Neuronal stem cell (in vitro differentiated cells): ENCODE results near the gene ZNF681.
A peak's percentile ranks its signal among the peaks of the same experiment; 100 is the strongest.
"Not testable (repeated sequence)": the region's sequence is repeated elsewhere in the genome, so short reads cannot be mapped to it uniquely, and the experiment has no call there.

Experiments used
- DNase-seq: peaks from one replicate; pipeline ENCODE4 v3.0.0-alpha.2; 2013; ENCODE audit warnings: low spot score
- H2AFZ ChIP-seq: one replicate; pipeline ENCODE4 v1.6.1; 2013; ENCODE audit warnings: mild to moderate bottlenecking, low read length, inconsistent platforms
- H2AK5ac ChIP-seq: 2 replicates; pipeline ENCODE4 v1.6.1; 2013; ENCODE audit warnings: low read depth, mild to moderate bottlenecking, inconsistent platforms, low read length, moderate library complexity, mixed read lengths
- H2BK120ac ChIP-seq: 2 replicates; pipeline ENCODE4 v1.6.1; 2013; ENCODE audit warnings: low read depth, mild to moderate bottlenecking, inconsistent platforms, low read length, moderate library complexity, mixed read lengths
- H2BK12ac ChIP-seq: one replicate; pipeline ENCODE4 v1.6.1; 2013; ENCODE audit warnings: low read length, inconsistent platforms
- H2BK15ac ChIP-seq: 2 replicates; pipeline ENCODE4 v1.6.1; 2013; ENCODE audit warnings: mild to moderate bottlenecking, low read length, inconsistent platforms, mixed read lengths
- H2BK5ac ChIP-seq: one replicate; pipeline ENCODE4 v1.6.1; 2013; ENCODE audit warnings: inconsistent platforms, mild to moderate bottlenecking, low read length, moderate library complexity
- H3K14ac ChIP-seq: one replicate; pipeline ENCODE4 v1.6.1; 2013; ENCODE audit warnings: low read length, inconsistent platforms
- H3K18ac ChIP-seq: 2 replicates; pipeline ENCODE4 v1.6.1; 2013; ENCODE audit warnings: low read length, inconsistent platforms
- H3K23ac ChIP-seq: 2 replicates; pipeline ENCODE4 v1.6.1; 2013; ENCODE audit warnings: low read depth, mild to moderate bottlenecking, mixed read lengths, low read length, inconsistent platforms; ENCODE audit not compliant: poor library complexity
- H3K27ac ChIP-seq: replicated peaks from 3 replicates; pipeline ENCODE4 v1.5.1; 2013; ENCODE audit warnings: low read length, inconsistent platforms
- H3K27me3 ChIP-seq, 3 experiments: 2 replicates each; pipeline ENCODE4 v1.6.1; 2013; ENCODE audit warnings: low read length in 3 of 3, mild to moderate bottlenecking in 2 of 3, inconsistent platforms in 1 of 3, low read depth in 1 of 3, mixed read lengths in 1 of 3, moderate library complexity in 1 of 3; ENCODE audit not compliant: control insufficient read depth in 3 of 3, insufficient read depth in 3 of 3
- H3K36me3 ChIP-seq, 2 donors: replicated peaks in 1 of 2; 2 replicates each; pipeline ENCODE4 v1.6.1; 2013; ENCODE audit warnings: low read length in 2 of 2; ENCODE audit not compliant: control insufficient read depth in 2 of 2, insufficient read depth in 2 of 2
- H3K4ac ChIP-seq: 2 replicates; pipeline ENCODE4 v1.6.1; 2013; ENCODE audit warnings: inconsistent platforms, mild to moderate bottlenecking, low read length, moderate library complexity
- H3K4me1 ChIP-seq, 2 donors: 1 replicate in 1 of 2; 2 replicates in 1 of 2; pipeline ENCODE4 v1.6.1; 2013; ENCODE audit warnings: low read length in 2 of 2, low read depth in 1 of 2; ENCODE audit not compliant: control insufficient read depth in 2 of 2, insufficient read depth in 1 of 2
- H3K4me2 ChIP-seq: one replicate; pipeline ENCODE4 v1.6.1; 2013; ENCODE audit warnings: mild to moderate bottlenecking, low read length, inconsistent platforms; ENCODE audit not compliant: insufficient read depth, poor library complexity, severe bottlenecking
- H3K4me3 ChIP-seq, 2 donors: 2 replicates each; pipeline ENCODE4 v1.5.1; 2013; ENCODE audit warnings: low read length in 2 of 2, mild to moderate bottlenecking in 2 of 2, inconsistent platforms in 1 of 2, moderate library complexity in 1 of 2
- H3K79me1 ChIP-seq: one replicate; pipeline ENCODE4 v1.6.1; 2013; ENCODE audit warnings: low read depth, mild to moderate bottlenecking, inconsistent platforms, low read length, moderate library complexity
- H3K9ac ChIP-seq: one replicate; pipeline ENCODE4 v1.6.1; 2013; ENCODE audit warnings: mild to moderate bottlenecking, low read depth, low read length, inconsistent platforms; ENCODE audit not compliant: poor library complexity
- H3K9me3 ChIP-seq, 2 donors: replicated peaks in 1 of 2; 2 replicates each; pipeline versions ENCODE3 to v1.6.1; 2013; ENCODE audit warnings: low read length in 2 of 2, mild to moderate bottlenecking in 2 of 2, inconsistent platforms in 1 of 2, low read depth in 1 of 2, mixed read lengths in 1 of 2, moderate library complexity in 1 of 2; ENCODE audit not compliant: control insufficient read depth in 2 of 2, insufficient read depth in 1 of 2
- H4K8ac ChIP-seq: one replicate; pipeline ENCODE4 v1.6.1; 2013; ENCODE audit warnings: low read depth, mild to moderate bottlenecking, inconsistent platforms, low read length, moderate library complexity
- H4K91ac ChIP-seq: one replicate; pipeline ENCODE4 v1.6.1; 2013; ENCODE audit warnings: low read length, low read depth, mild to moderate bottlenecking, inconsistent platforms; ENCODE audit not compliant: poor library complexity
- WGBS, 2 donors: extraction: QIAGEN DNeasy Blood & Tissue Kit; methylation state at CpG; one replicate each; pipeline ENCODE4 v1.1.7; 2013; ENCODE audit warnings: missing lambda C conversion rate in 2 of 2, mixed read lengths in 1 of 2; ENCODE audit not compliant: insufficient read length in 2 of 2, insufficient replicate concordance in 1 of 2; ENCODE audit errors: extremely low coverage in 2 of 2; 5-methylcytosine and 5-hydroxymethylcytosine counted together

ZNF681 gene

DNA sequence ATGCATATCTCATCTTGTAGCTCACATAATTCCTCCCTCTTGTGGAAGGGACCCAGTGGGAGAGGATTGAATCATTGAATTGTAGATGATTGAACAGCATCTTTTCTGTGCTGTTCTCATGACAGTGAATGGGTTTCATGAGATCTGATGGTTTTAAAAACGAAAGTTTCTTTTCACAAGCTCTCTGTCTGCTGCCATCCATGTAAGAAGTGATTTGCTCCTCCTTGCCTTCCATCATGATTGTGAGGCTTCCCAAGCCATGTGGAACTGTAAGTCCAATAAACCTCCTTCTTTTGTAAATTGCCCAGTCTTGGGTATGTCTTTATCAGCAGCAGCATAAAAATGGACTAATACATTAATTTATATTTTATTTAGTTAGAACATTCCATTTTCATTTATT, 52.0 kb downstream of the ZNF681 start:
- no peak overlapping the region for H2BK120ac ChIP-seq
- no peaks in the 10 kb centered on the region for H3K4me1 ChIP-seq
- H3K4me2 ChIP-seq = no peak overlapping the region
- DNase-seq = no peak
- H3K4me3 ChIP-seq = no peak overlapping the region
- H3K4ac ChIP-seq = no peak overlapping the region
- no peak overlapping the region for H3K14ac ChIP-seq
- no peaks in the 10 kb centered on the region for H3K27me3 ChIP-seq
- H3K36me3 ChIP-seq = no peaks in the 10 kb centered on the region
- no peak overlapping the region for H2AK5ac ChIP-seq
- no peak overlapping the region for H3K27ac ChIP-seq
- H3K18ac ChIP-seq = no peak overlapping the region
- H3K9ac ChIP-seq = no peak overlapping the region
- no peak overlapping the region for H4K91ac ChIP-seq
- no peak overlapping the region for H2BK15ac ChIP-seq
- no peak overlapping the region for H4K8ac ChIP-seq
- H3K79me1 ChIP-seq = no peaks in the 10 kb centered on the region
- no peak overlapping the region for H2AFZ ChIP-seq
- WGBS, 2 donors = no CpG with 5 or more reads among the region's 1 CpG
- no peak overlapping the region for H2BK5ac ChIP-seq
- H2BK12ac ChIP-seq = no peak overlapping the region
- no peaks in the 10 kb centered on the region for H3K9me3 ChIP-seq
- no peak overlapping the region for H3K23ac ChIP-seq

DNA sequence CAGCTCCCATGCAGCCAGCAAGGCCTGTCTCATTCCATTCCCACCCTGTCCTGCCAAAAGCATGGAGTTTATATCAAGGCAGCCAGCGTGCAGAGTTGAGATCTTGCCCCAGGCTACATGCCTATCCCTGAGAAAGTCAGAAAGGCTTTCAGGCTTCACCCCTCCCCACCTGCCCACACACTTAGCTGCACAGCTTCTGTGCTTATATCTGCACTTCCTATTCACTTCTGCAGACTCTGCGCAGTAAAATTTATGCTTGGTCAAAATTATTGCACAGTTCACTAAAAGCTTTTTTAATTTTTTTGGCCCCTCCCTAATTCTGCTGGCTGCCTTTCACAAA, 59.2 kb downstream of the ZNF681 start:
- Histone ChIP-seq H2AK5ac (no peak overlapping the region), H3K18ac (no peak overlapping the region), H3K14ac (no peak overlapping the region), H3K27me3 (no peaks in the 10 kb centered on the region), H3K4me1 (no peaks in the 10 kb centered on the region), H3K9me3 (peaks cover 0 to 3% of the 10 kb centered on the region in 2 donors), H2AFZ (peak overlapping the region; percentile 84), H3K9ac (no peak overlapping the region), H4K8ac (no peak overlapping the region), H3K27ac (no peak overlapping the region), H3K79me1 (no peaks in the 10 kb centered on the region), H2BK12ac (no peak overlapping the region), H2BK5ac (no peak overlapping the region), H3K23ac (no peak overlapping the region), H2BK15ac (no peak overlapping the region), H3K4me3 (no peak overlapping the region), H4K91ac (no peak overlapping the region), H3K4ac (no peak overlapping the region), H3K36me3 (no peaks in the 10 kb centered on the region), H2BK120ac (no peak overlapping the region), H3K4me2 (no peak overlapping the region)
- WGBS, 2 donors = no CpG with 5 or more reads among the region's 2 CpGs
- DNase-seq = no peak

DNA sequence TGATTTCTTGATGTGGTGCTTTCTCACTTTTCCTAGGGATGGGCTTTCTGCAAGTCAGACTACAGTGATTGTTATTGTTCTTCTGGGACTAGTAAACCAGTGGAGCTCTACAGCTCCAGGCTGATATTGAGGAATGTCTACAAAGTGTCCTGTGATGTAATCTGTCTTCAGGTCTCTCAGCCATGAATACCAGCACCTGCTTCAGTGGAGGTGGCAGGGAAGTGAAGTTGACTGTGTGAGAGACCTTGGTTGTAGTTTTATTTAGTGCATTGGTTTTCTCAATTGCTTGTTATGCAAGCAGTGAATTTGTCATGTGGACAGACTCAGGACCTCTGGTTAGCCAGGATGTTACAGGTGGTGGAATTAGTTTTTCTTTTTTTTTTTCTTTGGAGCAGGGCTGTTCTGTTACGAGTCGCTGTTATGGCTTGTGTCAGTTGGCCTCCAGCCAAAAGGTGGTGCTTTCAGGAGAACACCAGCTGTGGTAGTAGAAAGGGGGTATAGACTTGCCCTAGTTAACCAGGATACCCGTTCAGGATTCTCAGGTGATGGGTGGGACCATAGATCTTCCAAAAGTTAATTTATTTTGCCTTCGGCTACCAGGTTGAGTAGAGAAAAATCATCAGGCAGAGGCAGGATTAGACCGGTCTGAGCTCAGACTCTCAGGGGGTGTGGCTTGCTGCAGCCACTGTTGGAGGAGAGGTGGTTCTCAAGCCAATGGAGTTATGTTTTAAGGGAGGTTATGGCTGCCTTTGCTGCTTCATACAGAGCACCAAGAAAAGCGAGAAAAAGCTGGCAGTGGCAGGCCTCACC, 59.8 kb downstream of the ZNF681 start:
- Histone ChIP-seq H2BK120ac (no peak overlapping the region), H4K91ac (no peak overlapping the region)
- WGBS, 2 donors = no CpG with 5 or more reads among the region's 6 CpGs

DNA sequence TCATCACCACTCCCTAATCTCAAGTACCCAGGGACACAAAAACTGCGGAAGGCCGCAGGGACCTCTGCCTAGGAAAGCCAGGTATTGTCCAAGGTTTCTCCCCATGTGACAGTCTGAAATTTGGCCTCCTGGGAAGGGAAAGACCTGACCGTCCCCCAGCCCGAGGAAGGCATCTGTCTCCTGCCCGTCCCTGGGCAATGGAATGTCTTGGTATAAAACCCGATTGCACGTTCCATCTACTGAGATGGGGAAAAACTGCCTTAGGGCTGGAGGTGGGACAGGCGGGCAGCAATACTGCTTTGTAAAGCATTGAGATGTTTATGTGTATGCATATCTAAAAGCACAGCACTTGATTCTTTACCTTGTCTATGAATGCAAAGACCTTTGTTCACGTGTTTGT, 65.8 kb downstream of the ZNF681 start:
- H2BK120ac ChIP-seq, H2AK5ac ChIP-seq, H4K8ac ChIP-seq, H3K27ac ChIP-seq, H3K4me2 ChIP-seq, DNase-seq, H2BK15ac ChIP-seq, H2BK12ac ChIP-seq, H3K79me1 ChIP-seq, H3K14ac ChIP-seq, H3K9ac ChIP-seq, H3K4me1 ChIP-seq, H3K27me3 ChIP-seq, H4K91ac ChIP-seq, H2AFZ ChIP-seq, H3K4me3 ChIP-seq, H3K36me3 ChIP-seq, H3K18ac ChIP-seq, H3K23ac ChIP-seq, H2BK5ac ChIP-seq, H3K4ac ChIP-seq, H3K9me3 ChIP-seq: not testable (repeated sequence)
- no CpG with 5 or more reads among the region's 9 CpGs for WGBS, 2 donors

More for the DNA sequence above, 59.8 kb downstream of the ZNF681 start:
- H2BK5ac ChIP-seq = no peak overlapping the region
- no peak overlapping the region for H4K8ac ChIP-seq
- H2AFZ ChIP-seq = peak overlapping the region; percentile 84
- H2BK12ac ChIP-seq = no peak overlapping the region
- no peak overlapping the region for H3K4me2 ChIP-seq
- no peak overlapping the region for H3K18ac ChIP-seq
- no peaks in the 10 kb centered on the region for H3K27me3 ChIP-seq
- H3K36me3 ChIP-seq = no peaks in the 10 kb centered on the region
- H3K4me1 ChIP-seq = no peaks in the 10 kb centered on the region
- DNase-seq = no peak
- H2AK5ac ChIP-seq = no peak overlapping the region
- no peak overlapping the region for H3K4ac ChIP-seq
- H3K9me3 ChIP-seq = peaks cover 0 to 3% of the 10 kb centered on the region in 2 donors
- H2BK15ac ChIP-seq = no peak overlapping the region
- H3K79me1 ChIP-seq = no peaks in the 10 kb centered on the region
- H3K23ac ChIP-seq = no peak overlapping the region
- no peak overlapping the region for H3K27ac ChIP-seq
- no peak overlapping the region for H3K9ac ChIP-seq
- no peak overlapping the region for H3K4me3 ChIP-seq
- no peak overlapping the region for H3K14ac ChIP-seq
